GM23248 (cell line): ENCODE data around the gene CDKAL1.

Source experiments
- EZH2 ChIP-seq: fragments of 200-600 bp; sonication (generic); IDR thresholded peaks from 2 replicates; pipeline ENCODE4 v1.6.1; 2018; ENCODE audit warnings: antibody characterized with exemption, mild to moderate bottlenecking; ENCODE audit not compliant: insufficient read depth, poor library complexity, severe bottlenecking
- EZH2phosphoT487 ChIP-seq: fragments of 200-600 bp; sonication (generic); IDR thresholded peaks from 2 replicates; pipeline ENCODE4 v1.6.1; 2018; ENCODE audit warnings: antibody characterized with exemption, moderate library complexity, mild to moderate bottlenecking, low read depth; ENCODE audit not compliant: insufficient read depth

GRCh38 chr6:20716865-20717264 is 182.6 kb downstream of the CDKAL1 start:
- TF ChIP-seq EZH2 (no peak), EZH2phosphoT487 (no peak)
